Heart right ventricle (tissue), 16 donors: ENCODE data around the gene MYZAP. TPM values are rescaled to one million over a fixed set of nuclear protein-coding genes. Genes with fewer than 3 reads are reported as not detected.

ENCODE experiments used
- ATAC-seq, 8 donors: fragments of 200-7000 bp; cut with Tn5 transposase; one replicate each; pipeline ENCODE4 v1.9.1; 2020; ENCODE audit warnings: mild to moderate bottlenecking in 8 of 8, moderate library complexity in 8 of 8, moderate number of reproducible peaks in 1 of 8
- DNase-seq, 2 donors: peaks; one replicate each; pipeline ENCODE4 v3.0.0-alpha.2; 2020
- H3K27ac ChIP-seq, 10 donors: fragments of 200-600 bp; sonication (generic) in 2 of 10; one replicate each; pipeline versions ENCODE4 v1.5.0 to v1.8.0; 2020 to 2022; ENCODE audit warnings: mild to moderate bottlenecking in 3 of 10
- H3K27me3 ChIP-seq, 7 donors: fragments of 200-600 bp; one replicate each; pipeline ENCODE4 v1.8.0; 2021 to 2022; ENCODE audit warnings: mild to moderate bottlenecking in 2 of 7
- H3K36me3 ChIP-seq, 9 donors: fragments of 200-600 bp; sonication (generic) in 1 of 9; one replicate each; pipeline versions ENCODE4 v1.5.0 to v1.8.0; 2020 to 2022; ENCODE audit warnings: mild to moderate bottlenecking in 2 of 9
- H3K4me1 ChIP-seq, 9 donors: fragments of 200-600 bp; sonication (generic) in 1 of 9; one replicate each; pipeline versions ENCODE4 v1.5.0 to v1.8.0; 2020 to 2022; ENCODE audit warnings: mild to moderate bottlenecking in 4 of 9
- H3K4me3 ChIP-seq, 10 donors: fragments of 200-600 bp; sonication (generic) in 2 of 10; one replicate each; pipeline versions ENCODE4 v1.5.0 to v1.8.0; 2020 to 2022; ENCODE audit warnings: mild to moderate bottlenecking in 7 of 10, moderate library complexity in 2 of 10
- H3K9me3 ChIP-seq, 11 donors: fragments of 200-600 bp in 10 of 11; sonication (generic) in 2 of 11; one replicate each; pipeline versions ENCODE4 v1.5.0 to v1.8.0; 2013 to 2022; ENCODE audit warnings: mild to moderate bottlenecking in 2 of 11, control low read depth in 1 of 11, moderate library complexity in 1 of 11
- CTCF ChIP-seq, 9 donors: fragments of 200-600 bp; sonication (generic) in 2 of 9; IDR thresholded peaks; one replicate each; pipeline versions ENCODE4 v1.5.0 to v1.8.0; 2021 to 2022; ENCODE audit warnings: antibody characterized with exemption in 9 of 9, mild to moderate bottlenecking in 5 of 9, moderate library complexity in 1 of 9
- WGBS, 2 donors: extraction: QIAGEN DNeasy Blood & Tissue Kit; methylation state at CpG; one replicate each; pipeline ENCODE4 v1.1.7; 2013; ENCODE audit warnings: inconsistent platforms in 1 of 2; 5-methylcytosine and 5-hydroxymethylcytosine counted together
- intact Hi-C, 10 donors: fragments of 100-400 bp; cut with DNase I; formaldehyde crosslinking; loops; one replicate each; pipeline versions ENCODE4 v1.11.1 to v1.14.2; 2022
- polyA plus RNA-seq, 2 donors: library from polyadenylated mRNA; stranded (reverse); fragments of 200-250 nt; gene quantifications; one replicate each; pipeline ENCODE4 v1.2.3, GENCODE V29; 2013
- total RNA-seq, 10 donors: library from RNA; stranded (reverse); fragmentation: NEBNext Ultra II Directional in 3 of 10; extraction: Animal tissue kit (Norgen Biotek cat#: 25700) in 3 of 10; gene quantifications; one replicate each; pipeline versions ENCODE4 v1.2.1 to v1.2.4, GENCODE V29; 2021 to 2023
- donor health status: Arrhythmogenic right ventricular cardiomyopathy.
- donor health status: ischemic (EF 13 %, LVEDD 7.1; RV severe dilation, severe dysfunction).
- donor health status: healthy with polysubstance abuse.
- donor health status: DM: no; HTN: yes; CAD: no.
- donor health status: DM: no; HTN: no; CAD: no.
- donor health status: ischemic (EF 25% LVEDD 6.9; RV normal size, moderate dysfunction).
- donor health status: ischemic (EF 25% LVEDD 5.7; RV mildly dilated, moderate dysfunction).
- donor health status: healthy.
- donor health status: DM: yes; HTN: yes; CAD: no.
- donor health status: Ischemic cardiomyopathy.
- donor health status: ischemic (EF 35%, LVEDD 5.7; RV mildly dilated, moderate dysfunction).
- donor health status: nonischemic (EF 11% LVEDD 7.7; RV severe dilation, severe dysfunction).
- donor health status: DM: yes; HTN: yes; CAD: no.
- donor health status: PGD.
- donor health status: ischemic (EF 29% LVEDD 5.4; RV normal size, mild dysfunction).
- donor health status: nonischemic (EF 23%, LVEDD 6.1; RV moderate dilation, normal function).

Gene MYZAP
- total and polyA plus RNA-seq, 12 donors: 197 to 1,280 (median 880) TPM

GRCh38 chr15:57734860-57735259 lies 143.2 kb downstream of the MYZAP start:
- DNase-seq (no peak), ATAC-seq (no peak)
- Histone ChIP-seq H3K4me1 (peaks cover 0 to 19% (median 6%) of the 10 kb centered on the region in 9 donors), H3K9me3 (peaks cover 0 to 6% (median 0%) of the 10 kb centered on the region in 11 donors), H3K36me3 (no peaks in the 10 kb centered on the region), H3K27me3 (no peaks in the 10 kb centered on the region), H3K27ac (no peak overlapping the region), H3K4me3 (no peak overlapping the region)
- intact Hi-C loops: loop anchor here in 5 of 10 donors (5.0 to 10.0 kb wide), 8 partner anchors 122 to 450 kb away; partner anchors contain the start of gene ALDH1A2 (in 1 of the 5)
- no peak for TF ChIP-seq CTCF (IDR thresholded peaks at IDR 0.05)
- WGBS, 2 donors: 67 to 74% methylated on average over 2 of the region's 2 CpGs

Other genes with a start within 250 kb of the MYZAP start
- gene CGNL1, start 215.4 kb upstream of the MYZAP start, total RNA-seq: 10 to 100 TPM in 9 of 10 donors, 1 to 10 TPM in 1; 8.0 to 42.9 (median 35.5) TPM
- gene CGNL1, start 215.4 kb upstream of the MYZAP start, polyA plus RNA-seq: 1 to 10 TPM; 2.7 to 6.9 TPM
- gene POLR2M, start 114.8 kb downstream of the MYZAP start, total RNA-seq: 10 to 100 TPM; 42.1 to 89.2 (median 56.5) TPM
- 10 to 100 TPM; 15.2 to 85.7 TPM for gene POLR2M, start 114.8 kb downstream of the MYZAP start, polyA plus RNA-seq